Astrocyte (in vitro differentiated cells and primary cell): ENCODE measurements around the gene GPATCH8. TPM values are rescaled to one million over a fixed set of nuclear protein-coding genes. Genes with fewer than 3 reads are reported as not detected.
A peak's percentile ranks its signal among the peaks of the same experiment; 100 is the strongest.

Experiments used
- DNase-seq: peaks from one replicate; pipeline ENCODE4 v3.0.0-alpha.2; 2010; ENCODE audit warnings: low read depth
- FAIRE-seq: peaks from 2 replicates; lab custom pipeline; 2011; peaks lifted over from hg19 to GRCh38; lab: Jason Lieb, UNC
- H2AFZ ChIP-seq: 2 replicates; pipeline ENCODE4 v1.6.0; 2012; ENCODE audit warnings: low read depth, low read length, inconsistent platforms
- H3K27ac ChIP-seq: 2 replicates; pipeline ENCODE4 v1.5.1; 2011; ENCODE audit warnings: low read depth, low read length, inconsistent platforms
- H3K27me3 ChIP-seq: 2 replicates; pipeline ENCODE4 v1.6.0; 2011; ENCODE audit warnings: low read length, inconsistent platforms; ENCODE audit not compliant: insufficient read depth
- H3K36me3 ChIP-seq: 2 replicates; pipeline ENCODE4 v1.5.1; 2011; ENCODE audit warnings: low read length, inconsistent platforms; ENCODE audit not compliant: insufficient read depth
- H3K4me1 ChIP-seq: 2 replicates; pipeline ENCODE4 v1.5.1; 2011; ENCODE audit warnings: low read length, inconsistent platforms; ENCODE audit not compliant: insufficient read depth
- H3K4me2 ChIP-seq: 2 replicates; pipeline ENCODE4 v1.6.0; 2012; ENCODE audit warnings: low read length, inconsistent platforms
- H3K4me3 ChIP-seq: 2 replicates; pipeline ENCODE4 v1.5.1; 2011; ENCODE audit warnings: low read depth, mild to moderate bottlenecking, low read length, inconsistent platforms; ENCODE audit not compliant: insufficient read depth
- H3K79me2 ChIP-seq: 2 replicates; pipeline ENCODE4 v1.6.0; 2012; ENCODE audit warnings: mild to moderate bottlenecking, low read length, inconsistent platforms; ENCODE audit not compliant: insufficient read depth
- H3K9ac ChIP-seq: 2 replicates; pipeline ENCODE4 v1.6.0; 2012; ENCODE audit warnings: mild to moderate bottlenecking, low read length, inconsistent platforms
- H3K9me3 ChIP-seq: 2 replicates; pipeline ENCODE4 v1.5.1; 2012; ENCODE audit warnings: low read depth, mild to moderate bottlenecking, low read length, inconsistent platforms; ENCODE audit not compliant: insufficient read depth
- H4K20me1 ChIP-seq: 2 replicates; pipeline ENCODE4 v1.6.0; 2012; ENCODE audit warnings: low read length, inconsistent platforms; ENCODE audit not compliant: insufficient read depth
- H3K27ac Mint-ChIP-seq: one replicate; pipeline ENCODE4 v1.8.0; 2021; ENCODE audit warnings: mild to moderate bottlenecking, mixed read lengths; ENCODE audit not compliant: unreplicated experiment
- H3K27me3 Mint-ChIP-seq: one replicate; pipeline ENCODE4 v1.8.0; 2021; ENCODE audit warnings: low read depth, mixed read lengths; ENCODE audit not compliant: unreplicated experiment
- H3K36me3 Mint-ChIP-seq: one replicate; pipeline ENCODE4 v1.8.0; 2021; ENCODE audit warnings: low read depth, mixed read lengths; ENCODE audit not compliant: unreplicated experiment
- H3K4me1 Mint-ChIP-seq: one replicate; pipeline ENCODE4 v1.8.0; 2021; ENCODE audit warnings: low read depth, mixed read lengths; ENCODE audit not compliant: unreplicated experiment
- H3K4me3 Mint-ChIP-seq: one replicate; pipeline ENCODE4 v1.8.0; 2021; ENCODE audit warnings: mild to moderate bottlenecking, moderate library complexity, mixed read lengths; ENCODE audit not compliant: unreplicated experiment
- H3K9me3 Mint-ChIP-seq: one replicate; pipeline ENCODE4 v1.8.0; 2021; ENCODE audit warnings: mild to moderate bottlenecking, mixed read lengths; ENCODE audit not compliant: unreplicated experiment
- CTCF ChIP-seq: IDR thresholded peaks from 2 replicates; pipeline ENCODE4 v1.5.1; 2011; ENCODE audit warnings: low read depth, mild to moderate bottlenecking, inconsistent platforms, low read length, moderate library complexity; ENCODE audit not compliant: insufficient read depth
- EZH2 ChIP-seq: IDR thresholded peaks from 2 replicates; pipeline ENCODE4 v1.6.1; 2012; ENCODE audit warnings: mild to moderate bottlenecking, low read length, inconsistent platforms; ENCODE audit not compliant: insufficient read depth
- total RNA-seq: library from RNA; stranded (reverse); gene quantifications from 2 replicates; pipeline ENCODE4 v1.2.1, GENCODE V29; 2021

Gene GPATCH8
- total RNA-seq, 1 donor from 2014 or later = 43.3 TPM

GRCh38 chr17:44465897-44466296, 37.3 kb downstream of the GPATCH8 start:
- Mint-ChIP-seq H3K4me3 (no peak overlapping the region), H3K27ac (no peak overlapping the region), H3K27me3 (no peaks in the 10 kb centered on the region), H3K9me3 (no peaks in the 10 kb centered on the region), H3K36me3 (peaks cover 4% of the 10 kb centered on the region), H3K4me1 (peaks cover 37% of the 10 kb centered on the region)
- H3K4me1 ChIP-seq = peaks cover 6% of the 10 kb centered on the region
- no peaks in the 10 kb centered on the region for H3K27me3 ChIP-seq
- H3K4me2 ChIP-seq = no peak overlapping the region
- peaks cover 66% of the 10 kb centered on the region for H3K79me2 ChIP-seq
- no peaks in the 10 kb centered on the region for H3K9me3 ChIP-seq
- TF ChIP-seq CTCF (no peak), EZH2 (no peak)
- no peak overlapping the region for H3K27ac ChIP-seq
- FAIRE-seq (no peak), DNase-seq (no peak)
- H3K9ac ChIP-seq = no peak overlapping the region
- no peak overlapping the region for H3K4me3 ChIP-seq
- H4K20me1 ChIP-seq = peaks cover 54% of the 10 kb centered on the region
- H3K36me3 ChIP-seq = peaks cover 12% of the 10 kb centered on the region
- H2AFZ ChIP-seq = no peak overlapping the region

- peaks cover 54% of the 10 kb centered on the region for H4K20me1 ChIP-seq
- Mint-ChIP-seq H3K4me1 (peaks cover 37% of the 10 kb centered on the region), H3K36me3 (peaks cover 4% of the 10 kb centered on the region), H3K4me3 (no peak overlapping the region), H3K27me3 (no peaks in the 10 kb centered on the region), H3K9me3 (no peaks in the 10 kb centered on the region), H3K27ac (no peak overlapping the region)
- no peak overlapping the region for H3K27ac ChIP-seq
- peaks cover 6% of the 10 kb centered on the region for H3K4me1 ChIP-seq
- TF ChIP-seq EZH2 (no peak), CTCF (no peak)
- H3K36me3 ChIP-seq = peaks cover 12% of the 10 kb centered on the region
- no peak overlapping the region for H3K4me2 ChIP-seq
- H3K4me3 ChIP-seq = no peak overlapping the region
- no peak overlapping the region for H3K9ac ChIP-seq
- FAIRE-seq (no peak), DNase-seq (no peak)
- no peaks in the 10 kb centered on the region for H3K9me3 ChIP-seq
- no peak overlapping the region for H2AFZ ChIP-seq
- no peaks in the 10 kb centered on the region for H3K27me3 ChIP-seq
- peaks cover 61% of the 10 kb centered on the region for H3K79me2 ChIP-seq
Measured at GRCh38 chr17:44465276-44465675, 37.9 kb downstream of the GPATCH8 start.

- peak overlapping the region; percentile 0 for H3K27ac Mint-ChIP-seq
Measured at GRCh38 chr17:44464037-44464436, 39.2 kb downstream of the GPATCH8 start.

More at GRCh38 chr17:44464037-44464436, 39.2 kb downstream of the GPATCH8 start:
- Histone ChIP-seq H3K4me1 (peaks cover 6% of the 10 kb centered on the region), H3K9ac (no peak overlapping the region), H2AFZ (no peak overlapping the region), H3K36me3 (peaks cover 12% of the 10 kb centered on the region), H3K79me2 (peaks cover 50% of the 10 kb centered on the region), H3K9me3 (no peaks in the 10 kb centered on the region), H3K27ac (peak overlapping the region; percentile 13), H3K4me2 (no peak overlapping the region), H3K4me3 (no peak overlapping the region), H4K20me1 (peaks cover 44% of the 10 kb centered on the region), H3K27me3 (no peaks in the 10 kb centered on the region)
- H3K4me1 Mint-ChIP-seq = peaks cover 29% of the 10 kb centered on the region
- H3K27me3 Mint-ChIP-seq = no peaks in the 10 kb centered on the region
- TF ChIP-seq CTCF = no peak
- no peak for TF ChIP-seq EZH2
- DNase-seq (peak; percentile 57), FAIRE-seq (no peak)
- H3K4me3 Mint-ChIP-seq = no peak overlapping the region
- H3K9me3 Mint-ChIP-seq = no peaks in the 10 kb centered on the region
- H3K36me3 Mint-ChIP-seq = peaks cover 3% of the 10 kb centered on the region
